Panc1 (cell line): ENCODE measurements around the gene APOO. TPM values are rescaled to one million over a fixed set of nuclear protein-coding genes. Genes with fewer than 3 reads are reported as not detected.

Experiments
- ATAC-seq: fragments of 200-7000 bp; cut with Tn5 transposase; 2 replicates; pipeline ENCODE4 v1.9.1; 2020; ENCODE audit warnings: mild to moderate bottlenecking, moderate library complexity
- BruUV-seq: library from RNA; stranded (reverse); fragments of 400-500 nt; replicated peaks from 2 replicates; lab custom pipeline; 2021; lab: Mats Ljungman, UMichigan
- CTCF ChIA-PET: fragments of 300-600 bp; sonication (Branson Sonifier 250); formaldehyde crosslinking; loops from one replicate; lab custom pipeline; 2022; ENCODE audit warnings: antibody characterized with exemption; lab: Charles Lee
- POLR2A ChIA-PET: fragments of 300-600 bp; sonication (Branson Sonifier 250); formaldehyde crosslinking; loops from one replicate; lab custom pipeline; 2022; ENCODE audit warnings: antibody characterized with exemption; lab: Charles Lee
- DNase-seq: peaks from one replicate; pipeline ENCODE4 v3.0.0-alpha.2; 2010; ENCODE audit warnings: low read depth, low spot score
- H3K27ac ChIP-seq: 2 replicates; pipeline ENCODE4 v1.5.1; 2011; ENCODE audit warnings: mild to moderate bottlenecking, low read length, inconsistent platforms
- H3K27me3 ChIP-seq: fragments of 200-500 bp; sonication (Bioruptor generic); 2 replicates; pipeline ENCODE4 v1.6.0; 2014; ENCODE audit warnings: low read length, inconsistent platforms; ENCODE audit not compliant: control insufficient read depth, insufficient read depth
- H3K36me3 ChIP-seq: fragments of 200-500 bp; sonication (Bioruptor generic); 2 replicates; pipeline ENCODE4 v1.5.1; 2014; ENCODE audit warnings: inconsistent platforms, mild to moderate bottlenecking, low read length, moderate library complexity; ENCODE audit not compliant: control insufficient read depth, insufficient read depth
- H3K4me1 ChIP-seq: 2 replicates; pipeline ENCODE4 v1.5.1; 2011; ENCODE audit warnings: inconsistent platforms, mild to moderate bottlenecking, low read length, moderate library complexity; ENCODE audit not compliant: control insufficient read depth, insufficient read depth
- H3K4me3 ChIP-seq, 2 experiments: 2 replicates each; pipeline ENCODE4 v1.5.1; 2011 to 2012; ENCODE audit warnings: low read depth in 2 of 2, low read length in 2 of 2, mild to moderate bottlenecking in 2 of 2, inconsistent platforms in 1 of 2, moderate library complexity in 1 of 2
- H3K9me3 ChIP-seq: fragments of 200-500 bp; sonication (Bioruptor generic); 2 replicates; pipeline ENCODE4 v1.5.1; 2014; ENCODE audit warnings: low read depth, mild to moderate bottlenecking, inconsistent platforms, low read length, moderate library complexity; ENCODE audit not compliant: control insufficient read depth, insufficient read depth
- POLR2AphosphoS5 ChIP-seq: IDR thresholded peaks from 2 replicates; pipeline ENCODE4 v1.6.1; 2012; ENCODE audit warnings: mild to moderate bottlenecking, low read depth, low read length, moderate library complexity
- SIN3A ChIP-seq: IDR thresholded peaks from 2 replicates; pipeline ENCODE4 v1.6.1; 2012; ENCODE audit warnings: low read depth, mild to moderate bottlenecking, low read length, moderate library complexity, borderline replicate concordance; ENCODE audit not compliant: insufficient read depth
- TCF7L2 ChIP-seq: IDR thresholded peaks from 2 replicates; pipeline ENCODE4 v1.6.1; 2011; ENCODE audit warnings: mild to moderate bottlenecking, low read depth, low read length, inconsistent platforms
- in situ Hi-C: cut with HindIII; loops from 2 replicates; pipeline ENCODE4 v1.10.0; 2016; ENCODE audit warnings: low sequenced_read_pairs, low pct_unique_long_range_greater_than_20kb
- intact Hi-C: fragments of 100-400 bp; cut with micrococcal nuclease; formaldehyde crosslinking; loops from one replicate; pipeline ENCODE4 v1.10.0; 2022; ENCODE audit not compliant: unreplicated experiment
- total RNA-seq: library from RNA; stranded (reverse); gene quantifications from one replicate; pipeline ENCODE4 v1.2.1, GENCODE V29; 2021; ENCODE audit not compliant: unreplicated experiment
- TF ChIP-seq, protein P1 (sequence below): fragments of 450-650 bp; IDR thresholded peaks from 2 replicates; pipeline ENCODE4 v1.5.1; 2017; ENCODE audit warnings: mild to moderate bottlenecking
- TF ChIP-seq, protein P2 (sequence below), 2 experiments: IDR thresholded peaks; 2 replicates each; pipeline ENCODE4 v1.6.1; 2011 to 2012; ENCODE audit warnings: low read depth in 2 of 2, control low read depth in 1 of 2, low read length in 1 of 2, mild to moderate bottlenecking in 1 of 2, moderate library complexity in 1 of 2; ENCODE audit not compliant: insufficient read depth in 1 of 2

The APOO gene
- total RNA-seq, 1 experiment from 2014 or later = 36.8 TPM

DNA sequence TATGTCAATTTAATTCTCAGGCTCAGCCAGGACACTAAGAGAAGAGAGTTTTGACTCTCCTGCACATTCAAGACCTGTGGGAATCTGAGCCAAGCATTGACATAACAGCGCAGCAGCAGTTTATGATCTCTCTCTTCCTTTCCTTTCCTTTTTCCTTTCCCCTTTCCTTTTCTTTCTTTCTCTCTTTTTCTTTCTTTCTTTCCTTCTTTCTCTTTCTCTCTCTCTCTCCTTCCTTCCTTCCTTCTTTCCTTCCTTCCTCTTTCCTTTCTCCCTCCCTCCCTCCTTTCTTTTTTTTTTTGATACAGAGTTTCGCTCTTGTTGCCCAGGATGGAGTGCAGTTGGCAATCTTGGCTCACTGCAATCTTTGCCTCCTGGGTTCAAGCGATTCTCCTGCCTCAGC is 103.2 kb downstream of the APOO start:
- no peak for ATAC-seq
- Histone ChIP-seq H3K36me3 (no peaks in the 10 kb centered on the region), H3K27ac (peak overlapping the region; percentile 63), H3K4me3 (no peak overlapping the region), H3K9me3 (no peaks in the 10 kb centered on the region), H3K27me3 (no peaks in the 10 kb centered on the region), H3K4me1 (peaks cover 6% of the 10 kb centered on the region)
- ChIA-PET CTCF (no interaction called here), POLR2A (no interaction called here)
- no TSS peak for BruUV-seq
- TF ChIP-seq, protein P1, sequence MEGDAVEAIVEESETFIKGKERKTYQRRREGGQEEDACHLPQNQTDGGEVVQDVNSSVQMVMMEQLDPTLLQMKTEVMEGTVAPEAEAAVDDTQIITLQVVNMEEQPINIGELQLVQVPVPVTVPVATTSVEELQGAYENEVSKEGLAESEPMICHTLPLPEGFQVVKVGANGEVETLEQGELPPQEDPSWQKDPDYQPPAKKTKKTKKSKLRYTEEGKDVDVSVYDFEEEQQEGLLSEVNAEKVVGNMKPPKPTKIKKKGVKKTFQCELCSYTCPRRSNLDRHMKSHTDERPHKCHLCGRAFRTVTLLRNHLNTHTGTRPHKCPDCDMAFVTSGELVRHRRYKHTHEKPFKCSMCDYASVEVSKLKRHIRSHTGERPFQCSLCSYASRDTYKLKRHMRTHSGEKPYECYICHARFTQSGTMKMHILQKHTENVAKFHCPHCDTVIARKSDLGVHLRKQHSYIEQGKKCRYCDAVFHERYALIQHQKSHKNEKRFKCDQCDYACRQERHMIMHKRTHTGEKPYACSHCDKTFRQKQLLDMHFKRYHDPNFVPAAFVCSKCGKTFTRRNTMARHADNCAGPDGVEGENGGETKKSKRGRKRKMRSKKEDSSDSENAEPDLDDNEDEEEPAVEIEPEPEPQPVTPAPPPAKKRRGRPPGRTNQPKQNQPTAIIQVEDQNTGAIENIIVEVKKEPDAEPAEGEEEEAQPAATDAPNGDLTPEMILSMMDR = no peak
- TF ChIP-seq POLR2AphosphoS5 = no peak
- TF ChIP-seq SIN3A = no peak
- TF ChIP-seq TCF7L2 = no peak
- TF ChIP-seq, protein P2, sequence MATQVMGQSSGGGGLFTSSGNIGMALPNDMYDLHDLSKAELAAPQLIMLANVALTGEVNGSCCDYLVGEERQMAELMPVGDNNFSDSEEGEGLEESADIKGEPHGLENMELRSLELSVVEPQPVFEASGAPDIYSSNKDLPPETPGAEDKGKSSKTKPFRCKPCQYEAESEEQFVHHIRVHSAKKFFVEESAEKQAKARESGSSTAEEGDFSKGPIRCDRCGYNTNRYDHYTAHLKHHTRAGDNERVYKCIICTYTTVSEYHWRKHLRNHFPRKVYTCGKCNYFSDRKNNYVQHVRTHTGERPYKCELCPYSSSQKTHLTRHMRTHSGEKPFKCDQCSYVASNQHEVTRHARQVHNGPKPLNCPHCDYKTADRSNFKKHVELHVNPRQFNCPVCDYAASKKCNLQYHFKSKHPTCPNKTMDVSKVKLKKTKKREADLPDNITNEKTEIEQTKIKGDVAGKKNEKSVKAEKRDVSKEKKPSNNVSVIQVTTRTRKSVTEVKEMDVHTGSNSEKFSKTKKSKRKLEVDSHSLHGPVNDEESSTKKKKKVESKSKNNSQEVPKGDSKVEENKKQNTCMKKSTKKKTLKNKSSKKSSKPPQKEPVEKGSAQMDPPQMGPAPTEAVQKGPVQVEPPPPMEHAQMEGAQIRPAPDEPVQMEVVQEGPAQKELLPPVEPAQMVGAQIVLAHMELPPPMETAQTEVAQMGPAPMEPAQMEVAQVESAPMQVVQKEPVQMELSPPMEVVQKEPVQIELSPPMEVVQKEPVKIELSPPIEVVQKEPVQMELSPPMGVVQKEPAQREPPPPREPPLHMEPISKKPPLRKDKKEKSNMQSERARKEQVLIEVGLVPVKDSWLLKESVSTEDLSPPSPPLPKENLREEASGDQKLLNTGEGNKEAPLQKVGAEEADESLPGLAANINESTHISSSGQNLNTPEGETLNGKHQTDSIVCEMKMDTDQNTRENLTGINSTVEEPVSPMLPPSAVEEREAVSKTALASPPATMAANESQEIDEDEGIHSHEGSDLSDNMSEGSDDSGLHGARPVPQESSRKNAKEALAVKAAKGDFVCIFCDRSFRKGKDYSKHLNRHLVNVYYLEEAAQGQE (IDR thresholded peaks at IDR 0.05; ENCODE audit: insufficient read depth in 1 of 2, low read depth in 2 of 2, low read length in 1 of 2) = no peak
- in situ Hi-C loops = no loop called here
- intact Hi-C loops = no loop called here
- DNase-seq = no peak

DNA sequence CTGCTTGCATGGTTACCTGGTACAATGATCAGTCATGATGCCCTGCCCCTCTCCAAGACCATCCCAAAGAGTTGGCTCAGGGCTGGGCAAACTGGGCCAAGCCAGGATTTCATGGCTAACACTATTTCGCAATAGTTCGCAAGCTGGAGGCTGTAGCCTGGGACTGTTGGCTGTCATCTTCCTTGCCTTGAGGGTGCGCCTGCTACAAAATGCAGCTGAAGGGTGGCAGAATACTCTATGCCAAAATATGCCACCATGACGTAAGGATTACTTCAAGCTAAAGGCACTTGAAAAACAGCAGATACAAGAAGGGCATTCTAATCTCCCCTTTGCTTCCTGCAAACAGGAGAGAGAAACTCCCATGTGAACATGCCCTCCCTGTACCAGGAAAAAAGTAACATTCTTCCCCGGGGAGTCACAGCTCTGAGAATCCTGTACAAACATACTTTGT is 103.8 kb downstream of the APOO start:
- Histone ChIP-seq H3K4me3 (no peak overlapping the region), H3K4me1 (peaks cover 8% of the 10 kb centered on the region), H3K27ac (peak overlapping the region; percentile 63), H3K9me3 (no peaks in the 10 kb centered on the region), H3K36me3 (no peaks in the 10 kb centered on the region), H3K27me3 (no peaks in the 10 kb centered on the region)
- in situ Hi-C loops = no loop called here
- BruUV-seq = no TSS peak
- ATAC-seq = no peak
- TF ChIP-seq TCF7L2 = no peak
- TF ChIP-seq, protein P2 (IDR thresholded peaks at IDR 0.05; ENCODE audit: insufficient read depth in 1 of 2, low read depth in 2 of 2, low read length in 1 of 2) = no peak
- no peak for TF ChIP-seq SIN3A
- TF ChIP-seq, protein P1 = no peak
- TF ChIP-seq POLR2AphosphoS5 = no peak
- CTCF ChIA-PET = no interaction called here
- intact Hi-C loops = no loop called here
- POLR2A ChIA-PET = interaction anchor here (0.6 kb wide), 1 partner anchor 34 kb away, joined by 7 read pairs; no protein-coding TSS in a partner anchor
- DNase-seq = no peak
